GM21619 (cell line): ENCODE data around the gene ZKSCAN3.
"Not testable (repeated sequence)": the region's sequence is repeated elsewhere in the genome, so short reads cannot be mapped to it uniquely, and the experiment has no call there.

Source experiments
- ATAC-seq: cut with Tn5 transposase; IDR thresholded peaks from one replicate; pipeline ENCODE4 v1.9.1; 2021; ENCODE audit not compliant: unreplicated experiment

Gene ZKSCAN3

GRCh38 chr6:28371706-28372451 lies 22.1 kb downstream of the ZKSCAN3 start:
- ATAC-seq = peak; percentile 65

GRCh38 chr6:28373925-28374324 lies 24.2 kb downstream of the ZKSCAN3 start:
- ATAC-seq = no peak

- ATAC-seq = no peak
These were observed 28.1 kb downstream of the ZKSCAN3 start for GRCh38 chr6:28377879-28378278.

- no peak for ATAC-seq
These were observed 28.9 kb downstream of the ZKSCAN3 start for GRCh38 chr6:28378644-28379043.

GRCh38 chr6:28380381-28380780 lies 30.6 kb downstream of the ZKSCAN3 start:
- ATAC-seq = no peak

- peak; percentile 84 for ATAC-seq
These were observed 33.7 kb downstream of the ZKSCAN3 start for GRCh38 chr6:28383235-28384142.

- no peak for ATAC-seq
These were observed 34.4 kb downstream of the ZKSCAN3 start for GRCh38 chr6:28384143-28384533.

- no peak for ATAC-seq
These were observed 40.9 kb downstream of the ZKSCAN3 start for GRCh38 chr6:28390688-28391087.

- no peak for ATAC-seq
These were observed 44.3 kb downstream of the ZKSCAN3 start for GRCh38 chr6:28393912-28394662.

GRCh38 chr6:28395918-28396317 lies 46.2 kb downstream of the ZKSCAN3 start:
- ATAC-seq = no peak

GRCh38 chr6:28399350-28400121 lies 49.8 kb downstream of the ZKSCAN3 start, which contains the start of gene ZSCAN12:
Gene ZSCAN12, minus strand, starts transcription at chr6:28399747. Its CDS starts 1,342 bp downstream, at chr6:28398405.
- ATAC-seq = peak; percentile 78

- ATAC-seq = no peak
These were observed 50.3 kb downstream of the ZKSCAN3 start for GRCh38 chr6:28400122-28400451.

GRCh38 chr6:28401172-28401571 lies 51.4 kb downstream of the ZKSCAN3 start:
- no peak for ATAC-seq

GRCh38 chr6:28402197-28402596 lies 52.5 kb downstream of the ZKSCAN3 start:
- ATAC-seq = no peak

GRCh38 chr6:28403923-28404322 lies 54.2 kb downstream of the ZKSCAN3 start:
- not testable (repeated sequence) for ATAC-seq

- no peak for ATAC-seq
These were observed 57.7 kb downstream of the ZKSCAN3 start for GRCh38 chr6:28407401-28407800.

GRCh38 chr6:28408076-28408802 lies 58.5 kb downstream of the ZKSCAN3 start:
- ATAC-seq = no peak

GRCh38 chr6:28410767-28411166 lies 61.0 kb downstream of the ZKSCAN3 start:
- ATAC-seq = no peak

- no peak for ATAC-seq
These were observed 63.9 kb downstream of the ZKSCAN3 start for GRCh38 chr6:28413681-28414080.
